ENCODE results near the gene CHCHD6.

Gene CHCHD6

DNA sequence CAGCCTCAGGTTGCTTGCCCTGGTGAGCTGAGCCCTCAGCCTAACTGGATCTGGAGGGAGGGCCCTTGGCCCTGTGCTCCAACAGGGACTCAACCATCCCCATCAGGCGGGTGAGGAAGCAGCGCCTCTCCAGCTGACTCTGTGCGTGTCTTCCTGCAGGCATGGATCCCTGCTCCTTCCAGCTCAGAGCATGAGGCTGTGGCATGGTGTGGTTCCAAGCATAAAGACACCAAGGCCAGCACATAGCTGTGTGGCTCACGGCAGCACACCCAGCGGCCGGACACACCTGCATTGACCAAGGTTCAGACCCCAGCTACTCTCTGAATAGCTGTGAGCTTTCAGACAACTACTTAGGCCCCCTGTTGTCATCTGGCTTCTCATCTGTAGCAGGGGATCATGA lies 147.9 kb downstream of the CHCHD6 start:
- Histone ChIP-seq H3K36me3 (ENCODE audit: low read length) (no peaks in the 10 kb centered on the region), H3K27ac (ENCODE audit: low read depth, low read length) (no peak overlapping the region), H3K9me3 (ENCODE audit: insufficient read depth, low read length) (no peaks in the 10 kb centered on the region), H3K27me3 (ENCODE audit: low read length) (no peaks in the 10 kb centered on the region), H3K9me2 (replicated peaks; ENCODE audit: insufficient read depth, low read length) (no peaks in the 10 kb centered on the region), H3K9ac (ENCODE audit: low read length) (no peak overlapping the region), H4K20me1 (ENCODE audit: low read depth, low read length) (no peaks in the 10 kb centered on the region), H3F3A (ENCODE audit: insufficient read depth) (no peaks in the 10 kb centered on the region), H2AFZ (ENCODE audit: low read depth, low read length, severe bottlenecking) (no peak overlapping the region), H3K4me3 (ENCODE audit: insufficient read depth, low read length, poor library complexity, severe bottlenecking) (no peak overlapping the region), H3K4me2 (ENCODE audit: low read depth, low read length, poor library complexity, severe bottlenecking) (no peak overlapping the region), H3K79me2 (ENCODE audit: insufficient read depth, low read length) (no peaks in the 10 kb centered on the region)
- no peak for TF ChIP-seq CTCF (IDR thresholded peaks at IDR 0.05; ENCODE audit: insufficient read depth, low read length, poor library complexity, severe bottlenecking)
- no peak for TF ChIP-seq EZH2phosphoT487 (conservative IDR thresholded peaks at IDR 0.05; ENCODE audit: low read length)

GRCh38 chr3:126852511-126852910 lies 148.5 kb downstream of the CHCHD6 start:
- H3K79me2 ChIP-seq (ENCODE audit: insufficient read depth, low read length) = no peaks in the 10 kb centered on the region
- no peaks in the 10 kb centered on the region for H3K9me2 ChIP-seq (replicated peaks; ENCODE audit: insufficient read depth, low read length)
- no peak overlapping the region for H3K27ac ChIP-seq (ENCODE audit: low read depth, low read length)
- H3K4me2 ChIP-seq (ENCODE audit: low read depth, low read length, poor library complexity, severe bottlenecking) = no peak overlapping the region
- H3K9ac ChIP-seq (ENCODE audit: low read length) = no peak overlapping the region
- no peaks in the 10 kb centered on the region for H3K27me3 ChIP-seq (ENCODE audit: low read length)
- no peaks in the 10 kb centered on the region for H3K9me3 ChIP-seq (ENCODE audit: insufficient read depth, low read length)
- H3K4me3 ChIP-seq (ENCODE audit: insufficient read depth, low read length, poor library complexity, severe bottlenecking) = no peak overlapping the region
- H3K36me3 ChIP-seq (ENCODE audit: low read length) = no peaks in the 10 kb centered on the region
- TF ChIP-seq CTCF (IDR thresholded peaks at IDR 0.05; ENCODE audit: insufficient read depth, low read length, poor library complexity, severe bottlenecking) (no peak), EZH2phosphoT487 (conservative IDR thresholded peaks at IDR 0.05; ENCODE audit: low read length) (no peak)
- H4K20me1 ChIP-seq (ENCODE audit: low read depth, low read length) = no peaks in the 10 kb centered on the region
- H2AFZ ChIP-seq (ENCODE audit: low read depth, low read length, severe bottlenecking) = no peak overlapping the region
- no peaks in the 10 kb centered on the region for H3F3A ChIP-seq (ENCODE audit: insufficient read depth)

GRCh38 chr3:126854666-126855065 lies 150.6 kb downstream of the CHCHD6 start:
- Histone ChIP-seq H3K9me3 (ENCODE audit: insufficient read depth, low read length) (no peaks in the 10 kb centered on the region), H3K9ac (ENCODE audit: low read length) (no peak overlapping the region), H3K9me2 (replicated peaks; ENCODE audit: insufficient read depth, low read length) (no peaks in the 10 kb centered on the region), H3K36me3 (ENCODE audit: low read length) (no peaks in the 10 kb centered on the region), H4K20me1 (ENCODE audit: low read depth, low read length) (no peaks in the 10 kb centered on the region), H3K4me2 (ENCODE audit: low read depth, low read length, poor library complexity, severe bottlenecking) (no peak overlapping the region), H2AFZ (ENCODE audit: low read depth, low read length, severe bottlenecking) (no peak overlapping the region), H3K4me3 (ENCODE audit: insufficient read depth, low read length, poor library complexity, severe bottlenecking) (no peak overlapping the region), H3K27ac (ENCODE audit: low read depth, low read length) (no peak overlapping the region), H3K79me2 (ENCODE audit: insufficient read depth, low read length) (no peaks in the 10 kb centered on the region), H3F3A (ENCODE audit: insufficient read depth) (no peaks in the 10 kb centered on the region), H3K27me3 (ENCODE audit: low read length) (no peaks in the 10 kb centered on the region)
- TF ChIP-seq CTCF (IDR thresholded peaks at IDR 0.05; ENCODE audit: insufficient read depth, low read length, poor library complexity, severe bottlenecking) (no peak), EZH2phosphoT487 (conservative IDR thresholded peaks at IDR 0.05; ENCODE audit: low read length) (no peak)
